GM23338 (cell line): ENCODE results near the gene UQCR11.

Experiments used
- CREB1 ChIP-seq: fragments of 250-450 bp; sonication (Bioruptor Pico); IDR thresholded peaks from 2 replicates; pipeline ENCODE4 v1.5.0; 2020; ENCODE audit warnings: low read depth, mild to moderate bottlenecking, moderate library complexity
- CTCF ChIP-seq, 2 experiments: fragments of 200-600 bp in 1 of 2; sonication (generic) in 1 of 2; conservative IDR thresholded peaks; 2 replicates each; pipeline versions ENCODE4 v1.5.1 to v1.6.1; 2016 to 2017; ENCODE audit warnings: antibody characterized with exemption in 2 of 2, low read depth in 2 of 2, mild to moderate bottlenecking in 2 of 2, moderate library complexity in 1 of 2
- ETS1 ChIP-seq: IDR thresholded peaks from 2 replicates; pipeline ENCODE4 v1.6.1; 2016; ENCODE audit warnings: antibody characterized with exemption
- EZH2 ChIP-seq: fragments of 200-600 bp; sonication (generic); IDR thresholded peaks from one replicate; pipeline ENCODE4 v1.8.0; 2017; ENCODE audit warnings: antibody characterized with exemption, mild to moderate bottlenecking, low read depth; ENCODE audit not compliant: unreplicated experiment
- EZH2phosphoT487 ChIP-seq: fragments of 200-600 bp; sonication (generic); IDR thresholded peaks from one replicate; pipeline ENCODE4 v1.8.1; 2018; ENCODE audit warnings: antibody characterized with exemption; ENCODE audit not compliant: unreplicated experiment
- POLR2AphosphoS5 ChIP-seq: IDR thresholded peaks from 2 replicates; pipeline ENCODE4 v1.6.1; 2016; ENCODE audit warnings: antibody characterized with exemption, low read depth
- REST ChIP-seq: IDR thresholded peaks from one replicate; pipeline ENCODE4 v1.6.1; 2018; ENCODE audit warnings: antibody characterized with exemption; ENCODE audit not compliant: unreplicated experiment
- STAT1 ChIP-seq: IDR thresholded peaks from one replicate; pipeline ENCODE4 v1.6.1; 2016; ENCODE audit warnings: antibody characterized with exemption; ENCODE audit not compliant: unreplicated experiment

GRCh38 chr19:1627194-1627593 lies 21.9 kb upstream of the UQCR11 start:
- no peak for TF ChIP-seq POLR2AphosphoS5
- no peak for TF ChIP-seq CTCF (conservative IDR thresholded peaks at IDR 0.05; ENCODE audit: low read depth in 2 of 2)
- no peak for TF ChIP-seq REST
- TF ChIP-seq EZH2, result no peak
- no peak for TF ChIP-seq STAT1
- no peak for TF ChIP-seq ETS1
- TF ChIP-seq EZH2phosphoT487, result no peak
- TF ChIP-seq CREB1 (CRISPR knock-in tag), result no peak
